Ovary (tissue), 3 donors: ENCODE measurements around the gene TMEM212.
"Not testable (repeated sequence)": the region's sequence is repeated elsewhere in the genome, so short reads cannot be mapped to it uniquely, and the experiment has no call there.

ENCODE experiments used
- CTCF ChIP-seq, 3 donors: fragments of 450-650 bp in 2 of 3; fragments of 200-600 bp in 1 of 3; IDR thresholded peaks; one replicate each; pipeline versions ENCODE4 v1.5.1 to v1.8.0; 2016 to 2022; ENCODE audit warnings: antibody characterized with exemption in 3 of 3, mild to moderate bottlenecking in 1 of 3
- POLR2A ChIP-seq: fragments of 450-650 bp; IDR thresholded peaks from one replicate; pipeline ENCODE4 v1.6.1; 2017; ENCODE audit warnings: antibody characterized with exemption, mild to moderate bottlenecking, moderate library complexity
- donor health status: DM: no; HTN: no; CAD: no.

GRCh38 chr3:171906503-171906902, 63.4 kb downstream of the TMEM212 start:
- not testable (repeated sequence) for TF ChIP-seq CTCF (IDR thresholded peaks at IDR 0.05); POLR2A
